Right atrium auricular region (tissue), 2 donors: Measurements from ENCODE around the gene BID. TPM values are rescaled to one million over a fixed set of nuclear protein-coding genes. Genes with fewer than 3 reads are reported as not detected.

Experiments used
- DNase-seq: peaks from one replicate; pipeline ENCODE4 v3.0.0-alpha.2; 2019; ENCODE audit warnings: low spot score
- H3K27ac ChIP-seq, 2 donors: fragments of 200-600 bp; sonication (generic); 1 replicate in 1 of 2; 2 replicates in 1 of 2; pipeline ENCODE4 v1.5.1; 2016 to 2019
- H3K27me3 ChIP-seq, 2 donors: fragments of 200-600 bp; sonication (generic); one replicate each; pipeline versions ENCODE4 v1.5.1 to v1.6.0; 2017 to 2019
- H3K36me3 ChIP-seq: fragments of 200-600 bp; sonication (generic); one replicate; pipeline ENCODE4 v1.5.1; 2016
- H3K4me1 ChIP-seq, 2 donors: fragments of 200-600 bp; sonication (generic); one replicate each; pipeline versions ENCODE4 v1.5.1 to v1.6.0; 2017 to 2019
- H3K4me3 ChIP-seq, 2 donors: fragments of 200-600 bp; sonication (generic); 1 replicate in 1 of 2; 2 replicates in 1 of 2; pipeline ENCODE4 v1.5.1; 2017 to 2019; ENCODE audit warnings: mild to moderate bottlenecking in 1 of 2, moderate library complexity in 1 of 2
- H3K9me3 ChIP-seq, 2 donors: fragments of 200-600 bp; sonication (generic); one replicate each; pipeline ENCODE4 v1.5.1; 2019
- CTCF ChIP-seq, 2 donors: fragments of 200-600 bp; sonication (generic); IDR thresholded peaks; one replicate each; pipeline ENCODE4 v1.5.1; 2019; ENCODE audit warnings: antibody characterized with exemption in 2 of 2
- total RNA-seq, 2 donors: library from RNA; depleted of rRNA; stranded (reverse); fragments of >200 nt; gene quantifications; one replicate each; pipeline ENCODE4 v1.1.0, GENCODE V29; 2016

BID gene
- total RNA-seq, 2 donors from 2014 or later, result 10.5 to 14.1 TPM

- H3K4me1 ChIP-seq, result peaks cover 0 to 24% of the 10 kb centered on the region in 2 donors
- H3K27ac ChIP-seq, result no peak overlapping the region
Measured at GRCh38 chr22:17781319-17782031, 7.2 kb upstream of the BID start.

DNA sequence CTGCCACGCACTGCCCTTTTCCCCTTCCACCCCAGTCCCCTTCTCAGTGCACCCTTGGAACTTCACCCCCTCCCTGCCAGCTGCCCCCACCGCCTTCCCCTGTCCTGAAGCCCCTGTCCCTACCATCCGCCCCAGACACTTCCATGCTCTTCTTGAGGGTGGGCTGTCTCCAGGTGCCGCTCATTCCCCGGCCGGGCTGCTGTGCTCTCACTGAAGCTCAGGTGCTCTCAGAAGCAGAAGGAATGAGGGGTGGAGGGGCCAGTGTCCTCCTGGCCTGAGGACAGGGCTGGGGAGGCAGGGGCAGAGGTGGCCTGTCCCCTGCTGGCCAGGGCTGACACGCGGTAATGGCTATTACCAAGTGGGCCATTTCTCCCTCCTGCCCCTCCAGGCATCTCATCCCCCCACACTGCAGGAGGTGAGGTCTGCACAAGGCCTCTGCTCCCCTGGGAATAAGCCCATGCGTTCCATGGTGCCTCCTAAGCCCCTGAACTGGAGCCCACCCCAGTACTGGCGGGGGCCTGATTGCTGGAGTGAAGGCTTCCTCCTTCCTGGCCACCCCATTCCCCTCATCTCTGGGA lies 6.6 kb upstream of the BID start:
- no peak for DNase-seq
- Histone ChIP-seq H3K9me3 (no peaks in the 10 kb centered on the region), H3K36me3 (no peaks in the 10 kb centered on the region), H3K4me1 (peaks cover 0 to 20% of the 10 kb centered on the region in 2 donors), H3K27me3 (no peaks in the 10 kb centered on the region), H3K27ac (no peak overlapping the region), H3K4me3 (no peak overlapping the region)
- TF ChIP-seq CTCF (IDR thresholded peaks at IDR 0.05), result no peak

More at GRCh38 chr22:17781319-17782031, 7.2 kb upstream of the BID start:
- TF ChIP-seq CTCF (IDR thresholded peaks at IDR 0.05), result no peak
- no peak overlapping the region for H3K4me3 ChIP-seq
- no peaks in the 10 kb centered on the region for H3K9me3 ChIP-seq
- DNase-seq, result no peak
- H3K27me3 ChIP-seq, result no peaks in the 10 kb centered on the region
- H3K36me3 ChIP-seq, result no peaks in the 10 kb centered on the region

DNA sequence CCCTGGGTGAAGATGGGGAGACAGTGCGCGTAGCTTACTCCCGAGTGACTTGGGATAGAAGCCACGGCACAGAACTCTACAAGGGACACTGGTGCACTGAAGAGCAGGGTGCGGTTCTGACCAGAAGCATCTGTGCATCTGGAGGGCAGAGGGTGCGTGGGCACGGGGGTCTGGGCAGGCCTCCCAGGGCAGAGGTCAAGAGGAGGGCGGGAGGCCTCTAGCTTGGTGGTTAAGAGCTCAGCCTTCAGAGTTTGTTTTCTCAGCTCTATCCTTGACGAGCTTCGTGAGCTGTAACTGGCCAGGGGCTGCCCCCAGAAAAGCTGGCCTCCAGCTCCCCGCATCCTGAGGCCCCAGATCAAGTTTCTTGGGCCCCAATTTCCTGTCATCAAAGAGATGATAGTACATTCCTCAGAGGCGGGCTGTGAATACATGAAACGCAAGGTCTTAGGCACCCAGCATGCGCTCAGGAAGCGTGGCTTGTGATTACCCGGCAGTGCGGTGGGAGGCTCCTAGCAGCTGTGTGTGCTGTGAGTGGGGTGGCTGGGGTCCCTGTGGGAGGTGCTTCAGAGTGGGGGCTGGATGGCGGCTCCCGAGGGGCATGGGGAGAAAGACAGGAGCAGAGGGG lies 6.0 kb upstream of the BID start:
- no peak for DNase-seq
- Histone ChIP-seq H3K4me1 (peaks cover 0 to 17% of the 10 kb centered on the region in 2 donors), H3K36me3 (no peaks in the 10 kb centered on the region), H3K27me3 (no peaks in the 10 kb centered on the region), H3K4me3 (no peak overlapping the region), H3K9me3 (no peaks in the 10 kb centered on the region), H3K27ac (no peak overlapping the region)
- TF ChIP-seq CTCF (IDR thresholded peaks at IDR 0.05), result no peak

DNA sequence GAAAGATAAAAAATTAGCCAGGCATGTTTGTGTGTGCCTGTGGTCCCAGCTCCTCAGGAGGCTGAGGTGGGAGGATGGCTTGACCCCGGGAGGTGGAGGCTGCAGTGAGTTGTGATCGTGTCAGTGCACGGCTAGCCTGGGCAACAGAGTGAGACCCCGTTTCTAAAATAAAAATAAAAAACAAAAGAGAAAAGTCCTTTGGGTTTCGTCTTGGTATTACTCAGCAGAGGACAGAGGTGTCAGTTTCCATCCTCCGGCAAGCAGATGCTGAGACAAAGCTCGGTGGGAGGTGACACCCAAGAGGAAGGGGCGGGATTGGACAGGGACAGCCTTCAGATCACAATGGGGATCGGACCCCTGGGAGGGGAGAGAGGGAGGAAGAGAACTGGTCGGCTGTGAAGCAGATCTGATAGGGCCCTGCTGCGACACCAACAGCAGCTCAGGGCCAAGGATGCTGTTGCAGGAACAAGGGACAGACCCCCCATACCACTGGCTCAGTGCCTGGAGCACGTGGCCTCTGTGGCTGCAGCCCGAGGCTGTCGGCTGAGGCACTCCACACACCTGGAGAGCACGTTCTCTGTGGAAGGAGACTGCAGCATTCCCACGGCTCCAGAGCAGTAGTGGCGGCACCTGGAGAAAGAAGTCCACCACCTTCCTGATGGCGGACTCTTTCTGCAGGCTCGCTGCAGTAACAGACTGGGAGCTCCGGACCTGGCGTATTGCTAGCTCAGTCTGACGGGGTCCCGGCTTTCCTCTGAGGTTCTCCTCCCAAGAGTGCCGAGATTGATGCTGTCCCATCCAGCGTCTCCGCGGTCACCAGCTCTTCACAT lies 5.2 kb upstream of the BID start:
- Histone ChIP-seq H3K27ac (no peak overlapping the region), H3K27me3 (no peaks in the 10 kb centered on the region), H3K9me3 (no peaks in the 10 kb centered on the region), H3K36me3 (no peaks in the 10 kb centered on the region), H3K4me1 (peaks cover 0 to 19% of the 10 kb centered on the region in 2 donors), H3K4me3 (no peak overlapping the region)
- DNase-seq, result no peak
- TF ChIP-seq CTCF (IDR thresholded peaks at IDR 0.05), result no peak

DNA sequence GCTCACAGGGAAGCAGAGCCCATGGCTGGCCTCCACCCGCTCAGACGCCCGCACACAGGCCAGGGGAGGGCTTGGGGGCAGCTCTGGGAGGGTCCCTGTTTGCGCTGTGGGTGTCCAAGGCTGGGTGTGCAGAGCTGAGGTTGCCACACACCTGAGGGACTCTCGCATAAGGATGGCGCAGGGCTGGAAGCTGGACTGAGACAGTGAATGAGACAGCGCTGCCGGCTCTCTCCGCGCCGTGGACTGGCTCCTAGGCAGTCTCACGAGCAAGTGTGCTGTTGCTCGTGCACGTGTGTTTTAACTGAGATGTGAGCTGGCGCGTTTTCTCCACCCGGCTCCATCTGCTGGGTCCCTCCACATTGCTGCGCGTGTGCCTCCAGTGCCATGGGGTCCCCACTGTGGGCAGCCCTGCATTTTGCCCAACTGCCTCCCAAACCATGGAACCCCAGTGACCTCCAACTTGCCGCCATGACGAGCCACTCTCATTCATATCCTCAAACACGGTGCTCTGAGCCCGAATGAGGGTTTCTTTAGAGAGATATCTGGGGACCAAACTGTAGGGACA lies 4.2 kb upstream of the BID start:
- Histone ChIP-seq H3K4me1 (peaks cover 0 to 24% of the 10 kb centered on the region in 2 donors), H3K4me3 (no peak overlapping the region), H3K36me3 (no peaks in the 10 kb centered on the region), H3K27me3 (no peaks in the 10 kb centered on the region), H3K9me3 (no peaks in the 10 kb centered on the region), H3K27ac (no peak overlapping the region)
- no peak for TF ChIP-seq CTCF (IDR thresholded peaks at IDR 0.05)
- no peak for DNase-seq
